ENCODE data around the gene PHF14. TPM values are rescaled to one million over a fixed set of nuclear protein-coding genes. Genes with fewer than 3 reads are reported as not detected.

Gene PHF14
- total RNA-seq, 3 donors from 2014 or later: 42.6 to 73.5 (median 66.9) TPM

- Histone ChIP-seq H3K27me3 (no peaks in the 10 kb centered on the region), H3K27ac (no peak overlapping the region), H3K4me3 (no peak overlapping the region), H3K36me3 (no peaks in the 10 kb centered on the region), H3K4me1 (no peaks in the 10 kb centered on the region), H3K9me3 (no peaks in the 10 kb centered on the region)
- intact Hi-C loops (cut with DNase I; ENCODE audit: low total_unique reads): no loop called here
- DNase-seq (ENCODE audit: low spot score in 2 of 2): no peak
- TF ChIP-seq POLR2AphosphoS5 (IDR thresholded peaks at IDR 0.05) (no peak), CTCF (IDR thresholded peaks at IDR 0.05) (no peak), POLR2A (IDR thresholded peaks at IDR 0.05) (no peak)
These were observed 239.1 kb downstream of the PHF14 start for GRCh38 chr7:11212816-11213215.

- Histone ChIP-seq H3K27ac (no peak overlapping the region), H3K9me3 (no peaks in the 10 kb centered on the region), H3K4me3 (no peak overlapping the region), H3K27me3 (no peaks in the 10 kb centered on the region), H3K4me1 (no peaks in the 10 kb centered on the region), H3K36me3 (no peaks in the 10 kb centered on the region)
- intact Hi-C loops (cut with DNase I; ENCODE audit: low total_unique reads): no loop called here
- TF ChIP-seq POLR2A (IDR thresholded peaks at IDR 0.05) (no peak), POLR2AphosphoS5 (IDR thresholded peaks at IDR 0.05) (no peak), CTCF (IDR thresholded peaks at IDR 0.05) (no peak)
- no peak for DNase-seq (ENCODE audit: low spot score in 2 of 2)
These were observed 239.6 kb downstream of the PHF14 start for GRCh38 chr7:11213266-11213665.

- TF ChIP-seq POLR2AphosphoS5 (IDR thresholded peaks at IDR 0.05) (no peak), POLR2A (IDR thresholded peaks at IDR 0.05) (no peak), CTCF (IDR thresholded peaks at IDR 0.05) (no peak)
- H3K9me3 ChIP-seq: no peaks in the 10 kb centered on the region
- intact Hi-C loops (cut with DNase I; ENCODE audit: low total_unique reads): no loop called here
- no peak for DNase-seq (ENCODE audit: low spot score in 2 of 2)
- no peak overlapping the region for H3K4me3 ChIP-seq
- H3K4me1 ChIP-seq: no peaks in the 10 kb centered on the region
- H3K27ac ChIP-seq: no peak overlapping the region
- no peaks in the 10 kb centered on the region for H3K36me3 ChIP-seq
- H3K27me3 ChIP-seq: no peaks in the 10 kb centered on the region
These were observed 242.6 kb downstream of the PHF14 start for GRCh38 chr7:11216276-11216675.

GRCh38 chr7:11217848-11218565 is 244.3 kb downstream of the PHF14 start:
- Histone ChIP-seq H3K27me3 (no peaks in the 10 kb centered on the region), H3K4me3 (no peak overlapping the region), H3K27ac (no peak overlapping the region), H3K4me1 (no peaks in the 10 kb centered on the region), H3K9me3 (no peaks in the 10 kb centered on the region), H3K36me3 (no peaks in the 10 kb centered on the region)
- intact Hi-C loops (cut with DNase I; ENCODE audit: low total_unique reads): no loop called here
- DNase-seq (ENCODE audit: low spot score in 2 of 2): no peak
- TF ChIP-seq POLR2A (IDR thresholded peaks at IDR 0.05): no peak
- no peak for TF ChIP-seq CTCF (IDR thresholded peaks at IDR 0.05)
- no peak for TF ChIP-seq POLR2AphosphoS5 (IDR thresholded peaks at IDR 0.05)
